Skin of body (tissue), 2 donors: ENCODE results near the gene SNX13. TPM values are rescaled to one million over a fixed set of nuclear protein-coding genes. Genes with fewer than 3 reads are reported as not detected.

Source experiments
- DNase-seq: peaks from one replicate; lab custom pipeline; 2025; lab: John Stamatoyannopoulos, UW
- total RNA-seq: library from RNA; depleted of rRNA; stranded (reverse); fragments of >200 nt; gene quantifications from one replicate; pipeline ENCODE4 v1.2.3, GENCODE V29; 2014

Gene SNX13
- total RNA-seq = 59.4 TPM

GRCh38 chr7:17940302-17940883, at the start of gene SNX13:
TSS of gene SNX13 (minus strand) at chr7:17940494. CDS start at chr7:17940295, 199 bp downstream.
- peak; percentile 86 for DNase-seq

GRCh38 chr7:17989546-17989945, 49.3 kb upstream of the SNX13 start:
- no peak for DNase-seq

- DNase-seq = no peak
Measured at GRCh38 chr7:17988858-17989257, 48.6 kb upstream of the SNX13 start.

- no peak for DNase-seq
Measured at GRCh38 chr7:17988141-17988540, 47.8 kb upstream of the SNX13 start.

GRCh38 chr7:17986851-17987250, 46.6 kb upstream of the SNX13 start:
- no peak for DNase-seq

- no peak for DNase-seq
Measured at GRCh38 chr7:17985473-17986239, 45.4 kb upstream of the SNX13 start.

- DNase-seq = no peak
Measured at GRCh38 chr7:17984288-17984687, 44.0 kb upstream of the SNX13 start.

GRCh38 chr7:17983221-17984062, 43.1 kb upstream of the SNX13 start:
- no peak for DNase-seq

GRCh38 chr7:17976952-17977351, 36.7 kb upstream of the SNX13 start:
- DNase-seq = no peak

- peak; percentile 15 for DNase-seq
Measured at GRCh38 chr7:17971411-17971810, 31.1 kb upstream of the SNX13 start.

- no peak for DNase-seq
Measured at GRCh38 chr7:17968791-17969715, 28.8 kb upstream of the SNX13 start.

- no peak for DNase-seq
Measured at GRCh38 chr7:17966706-17967105, 26.4 kb upstream of the SNX13 start.

GRCh38 chr7:17965603-17966002, 25.3 kb upstream of the SNX13 start:
- no peak for DNase-seq

- DNase-seq = no peak
Measured at GRCh38 chr7:17963281-17963680, 23.0 kb upstream of the SNX13 start.

- no peak for DNase-seq
Measured at GRCh38 chr7:17962652-17963051, 22.4 kb upstream of the SNX13 start.

GRCh38 chr7:17957871-17958270, 17.6 kb upstream of the SNX13 start:
- no peak for DNase-seq

- DNase-seq = no peak
Measured at GRCh38 chr7:17952387-17952786, 12.1 kb upstream of the SNX13 start.

- DNase-seq = no peak
Measured at GRCh38 chr7:17951742-17952254, 11.5 kb upstream of the SNX13 start.

- DNase-seq = no peak
Measured at GRCh38 chr7:17948526-17949238, 8.4 kb upstream of the SNX13 start.

- no peak for DNase-seq
Measured at GRCh38 chr7:17947620-17948019, 7.3 kb upstream of the SNX13 start.
